Germinal center (tissue), 1 donor: Measurements from ENCODE around the gene PITPNM3.

ENCODE experiments used
- DNase-seq: peaks from one replicate; pipeline ENCODE4 v3.0.0; 2012; ENCODE audit warnings: mixed read lengths, low spot score

PITPNM3 gene

DNA sequence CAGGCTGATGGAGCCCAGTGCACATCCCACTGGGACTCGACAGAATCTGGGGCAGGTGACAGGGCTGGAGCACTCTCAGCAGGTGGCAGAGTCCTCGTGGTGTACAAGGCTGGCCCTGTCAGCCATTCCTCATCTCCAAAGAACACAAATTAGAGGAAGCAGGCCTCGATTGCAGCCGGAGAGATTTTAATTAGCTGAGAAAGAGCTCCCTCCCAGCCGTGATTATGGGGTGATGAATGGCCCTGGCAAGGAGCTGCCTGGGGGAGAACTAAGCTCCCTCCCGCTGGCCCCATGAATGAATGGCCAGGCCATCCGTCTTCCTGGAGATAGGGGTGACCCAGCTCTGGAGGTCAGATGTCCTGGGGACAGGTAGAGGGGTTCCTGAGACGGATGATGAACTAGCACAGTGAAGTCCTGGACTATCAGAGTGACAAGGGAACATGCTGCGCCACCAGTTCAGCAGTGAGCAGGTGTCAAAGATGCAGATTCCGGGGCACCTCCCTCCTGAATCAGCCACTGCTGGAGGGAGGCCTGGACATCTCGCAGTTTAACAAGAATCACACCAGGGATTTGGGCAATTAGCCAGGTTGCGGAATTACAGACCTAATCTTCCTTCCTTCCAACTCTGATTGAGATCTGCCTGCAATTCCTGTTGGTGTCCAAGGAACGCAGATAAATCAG lies 76.6 kb downstream of the PITPNM3 start:
- DNase-seq, result no peak

DNA sequence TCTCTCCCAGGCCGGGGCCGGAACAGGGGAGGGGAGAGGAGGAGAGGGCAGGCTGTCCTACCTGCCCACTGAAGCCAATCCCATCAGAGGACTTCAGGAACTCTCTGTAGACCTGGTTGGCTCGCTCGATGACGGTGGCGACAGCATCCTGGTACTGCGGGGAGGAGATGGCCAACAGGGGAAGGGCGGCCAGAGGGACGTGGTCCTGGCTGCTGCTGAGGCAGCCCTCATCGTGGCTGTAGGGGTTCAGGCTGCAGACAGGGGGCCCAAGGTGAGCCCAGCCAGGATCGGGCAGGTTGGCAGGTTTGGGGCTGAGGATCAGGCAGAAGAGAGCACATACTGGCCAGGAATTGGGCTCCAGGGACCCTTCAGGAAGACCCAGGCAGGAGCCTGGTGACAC lies 77.9 kb downstream of the PITPNM3 start:
- no peak for DNase-seq

- DNase-seq, result no peak
These were observed 78.4 kb downstream of the PITPNM3 start for GRCh38 chr17:6477831-6478383.

DNA sequence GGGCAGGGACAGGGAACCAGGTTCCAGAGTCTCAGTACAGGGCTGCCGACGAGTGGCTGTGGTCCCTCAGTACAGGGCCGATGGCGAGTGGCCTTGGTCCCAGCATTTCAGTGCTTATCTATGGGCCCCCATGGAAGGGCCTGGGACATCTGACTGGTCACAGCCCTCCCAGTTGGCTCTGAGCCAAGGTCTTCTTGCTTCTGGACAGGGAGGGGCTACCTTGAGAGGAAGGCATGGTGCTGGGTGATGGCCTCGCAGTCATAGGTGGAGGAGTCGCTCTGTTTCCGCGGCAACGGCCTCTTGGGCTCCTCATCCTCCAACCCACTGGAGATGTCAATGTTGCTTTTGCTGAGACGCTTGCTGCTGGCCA lies 79.6 kb downstream of the PITPNM3 start:
- DNase-seq, result no peak

DNA sequence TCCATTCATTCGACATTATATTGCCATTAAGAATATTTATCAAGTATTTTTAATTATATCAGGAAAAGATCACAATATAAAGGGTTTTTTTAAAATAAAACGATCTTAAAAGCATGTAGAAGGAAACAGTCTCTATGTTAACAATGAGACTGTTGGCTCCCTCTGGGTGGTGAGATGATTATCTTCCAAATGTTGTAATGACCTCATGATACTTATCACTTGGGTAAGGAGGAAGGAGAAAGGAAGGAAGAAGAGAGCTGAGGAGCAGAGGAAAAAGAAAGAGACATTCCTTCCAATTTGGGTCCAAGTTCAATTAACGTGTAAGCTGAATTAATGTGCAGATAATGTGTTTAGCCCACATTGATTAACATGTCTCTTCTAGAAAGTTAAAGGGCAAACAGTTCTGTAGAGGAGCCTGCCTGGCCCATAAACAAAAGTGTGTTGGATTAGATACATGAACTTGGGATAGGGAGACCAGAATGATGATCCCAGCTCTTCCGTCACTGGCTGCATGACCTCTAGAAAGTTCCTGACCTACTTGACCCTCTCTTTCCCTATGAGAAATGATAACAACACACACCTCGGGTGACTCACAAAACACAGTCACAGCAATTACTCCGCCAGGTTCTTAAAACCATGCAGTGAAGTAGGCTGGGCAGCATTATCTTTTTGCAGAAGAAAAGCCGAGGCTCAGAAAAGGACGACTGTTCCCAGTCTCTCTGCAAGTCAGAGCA lies 80.1 kb downstream of the PITPNM3 start:
- DNase-seq, result no peak

DNA sequence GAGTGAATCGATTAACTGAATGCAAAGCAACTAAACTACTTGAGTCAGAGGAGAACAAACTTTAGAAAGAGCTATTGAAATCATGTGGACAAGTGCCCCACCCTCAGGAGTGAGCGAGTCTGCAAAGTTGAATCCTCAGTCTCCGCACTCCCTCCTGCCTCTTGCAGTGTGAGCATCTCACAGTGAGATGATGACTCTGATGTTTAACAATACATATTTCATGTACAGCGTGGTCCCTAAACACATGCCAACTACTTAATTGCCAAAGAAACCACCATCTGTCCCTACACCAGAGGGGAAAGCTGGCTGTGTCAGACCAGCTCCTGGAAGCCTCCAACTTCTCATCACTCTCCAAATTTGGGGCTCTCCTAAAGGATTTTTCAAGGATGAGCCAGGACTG lies 80.9 kb downstream of the PITPNM3 start:
- no peak for DNase-seq

- DNase-seq, result no peak
These were observed 81.4 kb downstream of the PITPNM3 start for GRCh38 chr17:6474906-6475305.

DNA sequence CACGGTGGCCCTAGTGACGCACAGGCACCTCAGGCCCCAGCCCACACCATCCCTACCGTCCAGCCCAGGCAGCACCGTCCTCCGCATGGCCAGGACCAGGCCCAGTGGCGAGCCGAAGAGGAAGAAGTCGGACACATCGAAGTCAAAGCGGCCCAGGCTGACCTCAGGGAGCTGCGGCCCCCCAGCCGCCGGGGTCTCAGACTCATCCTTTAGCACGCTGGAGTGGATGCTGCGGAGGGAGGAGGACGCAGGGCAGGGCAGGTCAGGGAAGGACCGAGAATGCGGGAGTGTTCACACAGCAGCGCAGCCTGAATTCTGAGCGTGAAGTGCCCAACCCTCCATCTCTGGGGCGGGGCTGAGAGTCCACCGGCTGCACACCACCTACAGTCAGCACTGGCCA lies 82.0 kb downstream of the PITPNM3 start:
- no peak for DNase-seq

- peak; percentile 79 for DNase-seq
These were observed 83.1 kb downstream of the PITPNM3 start for GRCh38 chr17:6473128-6473767.

- DNase-seq, result no peak
These were observed 83.8 kb downstream of the PITPNM3 start for GRCh38 chr17:6472517-6472916.

GRCh38 chr17:6471531-6472465 lies 84.6 kb downstream of the PITPNM3 start:
- no peak for DNase-seq

DNA sequence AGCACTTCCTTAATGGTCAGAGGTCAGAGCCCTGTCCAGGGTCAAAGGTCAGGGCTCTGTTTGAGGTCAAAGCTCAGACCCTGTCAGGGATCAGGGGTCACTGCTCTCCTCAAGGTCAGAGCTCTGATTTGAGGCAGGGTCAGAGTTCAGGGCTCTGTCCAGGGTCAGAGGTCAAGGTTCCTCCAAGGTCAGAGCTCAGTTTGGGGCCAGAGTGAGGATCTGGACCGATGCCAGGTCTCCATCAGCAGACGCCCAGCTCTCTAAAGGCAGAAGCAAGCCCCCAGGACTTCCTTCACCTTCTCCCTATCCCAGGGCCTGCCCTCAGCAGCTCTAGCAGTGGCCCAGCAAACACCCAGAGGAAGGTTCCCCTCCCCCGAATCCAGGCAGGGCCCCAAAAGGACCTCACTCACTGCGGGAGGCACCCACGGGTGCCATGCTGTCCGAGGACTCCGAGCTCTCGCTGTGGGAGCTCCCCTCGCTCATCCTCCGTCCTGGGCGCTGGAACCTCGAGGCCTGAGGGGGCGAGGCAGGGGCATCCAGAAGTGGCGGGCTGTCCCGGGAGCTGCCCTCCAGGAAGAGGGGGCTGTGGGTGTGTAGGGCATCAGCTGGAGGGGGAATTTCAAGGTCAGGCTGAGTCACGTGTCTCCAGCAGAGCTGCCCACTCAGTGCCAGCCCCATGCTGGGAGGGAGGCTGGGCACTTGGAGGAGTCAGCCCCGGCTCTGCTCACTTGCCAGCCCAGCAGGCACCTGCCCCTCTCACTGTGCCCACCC lies 85.4 kb downstream of the PITPNM3 start:
- no peak for DNase-seq

- DNase-seq, result no peak
These were observed 86.1 kb downstream of the PITPNM3 start for GRCh38 chr17:6470146-6470718.

DNA sequence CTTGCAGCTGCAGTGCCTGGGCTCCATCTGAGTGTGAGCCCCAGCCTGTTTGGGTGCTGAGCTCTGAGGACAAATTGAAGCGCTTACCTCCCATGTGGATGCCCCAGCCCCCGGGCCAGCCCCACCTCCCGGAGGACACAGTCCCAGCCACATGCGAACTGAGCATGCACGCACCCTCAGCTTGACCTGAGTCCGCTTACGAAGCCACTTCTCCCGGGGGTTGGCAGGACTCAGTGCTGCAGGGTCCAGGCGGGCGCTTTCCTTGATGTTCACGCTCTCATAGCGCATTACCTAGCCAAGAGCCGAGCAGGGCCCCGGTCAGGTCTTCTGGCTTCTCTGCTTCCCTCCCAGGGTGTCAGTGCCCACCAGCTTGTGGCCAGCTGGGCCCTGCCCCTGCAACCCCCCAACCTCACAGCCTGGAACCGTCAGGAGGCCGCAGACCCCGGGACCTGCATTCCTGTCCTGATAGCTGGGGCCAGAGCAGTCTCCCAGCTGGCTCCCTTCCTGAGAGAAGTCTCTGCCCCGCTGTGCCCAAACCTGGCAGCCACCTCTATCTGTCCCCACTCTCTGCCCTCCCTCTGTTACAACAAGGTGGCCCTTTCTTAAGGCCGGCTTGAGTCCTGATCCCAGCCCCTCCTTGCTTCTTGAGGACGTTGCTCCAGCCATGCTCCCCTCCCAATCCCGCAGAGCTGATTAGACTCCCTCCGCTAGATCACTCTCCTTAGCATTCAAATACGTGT lies 88.1 kb downstream of the PITPNM3 start:
- DNase-seq, result no peak

- DNase-seq, result no peak
These were observed 88.8 kb downstream of the PITPNM3 start for GRCh38 chr17:6467567-6467966.

GRCh38 chr17:6465206-6466003 lies 91.0 kb downstream of the PITPNM3 start:
- no peak for DNase-seq

DNA sequence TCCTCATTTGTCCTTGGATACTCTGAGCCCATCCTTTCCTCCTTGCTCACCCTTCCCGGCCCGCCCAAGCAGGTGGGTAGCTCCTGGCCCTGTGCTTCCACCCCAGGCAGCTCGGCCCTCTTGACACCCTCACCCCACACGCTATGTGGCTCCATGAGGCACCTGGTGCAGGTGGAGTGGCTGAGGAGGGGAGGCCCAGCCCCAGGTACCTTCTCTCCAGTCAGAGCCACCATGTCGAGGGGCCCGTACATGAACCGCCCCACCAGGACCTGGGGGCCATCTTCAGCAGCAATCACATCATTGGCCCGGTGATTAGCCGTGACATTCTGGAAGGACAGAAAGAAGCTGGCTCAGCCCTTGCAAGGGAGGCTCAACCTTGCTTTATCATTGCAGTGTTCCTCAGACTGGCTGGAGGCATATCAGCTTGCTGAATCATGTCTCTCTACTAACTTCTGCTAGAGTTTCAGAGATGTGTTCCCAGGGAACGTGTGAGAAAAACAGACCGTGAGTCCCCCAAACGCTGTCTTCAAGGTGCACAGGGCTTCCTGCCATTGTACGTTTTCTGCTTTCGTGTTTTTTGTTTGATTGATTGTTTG lies 91.8 kb downstream of the PITPNM3 start:
- no peak for DNase-seq

- DNase-seq, result no peak
These were observed 92.5 kb downstream of the PITPNM3 start for GRCh38 chr17:6463616-6464445.
